Spinal cord (tissue), 10 donors: ENCODE results near the gene TRIM42. TPM values are rescaled to one million over a fixed set of nuclear protein-coding genes. Genes with fewer than 3 reads are reported as not detected.

Source experiments
- DNase-seq, 6 donors: peaks; one replicate each; pipeline versions ENCODE4 v3.0.0 to v3.0.0-alpha.2; 2013 to 2015; ENCODE audit warnings: low spot score in 6 of 6, low read depth in 4 of 6
- H3K27ac ChIP-seq: one replicate; pipeline ENCODE4 v1.5.1; 2013; ENCODE audit warnings: low read depth, low read length, control low read depth
- H3K27me3 ChIP-seq: one replicate; pipeline ENCODE4 v1.6.1; 2013; ENCODE audit warnings: low read length; ENCODE audit not compliant: control insufficient read depth, insufficient read depth
- H3K36me3 ChIP-seq: one replicate; pipeline ENCODE4 v1.6.1; 2013; ENCODE audit warnings: low read length; ENCODE audit not compliant: control insufficient read depth, insufficient read depth
- H3K4me1 ChIP-seq: one replicate; pipeline ENCODE4 v1.6.1; 2013; ENCODE audit warnings: low read length; ENCODE audit not compliant: control insufficient read depth, insufficient read depth
- H3K4me3 ChIP-seq: one replicate; pipeline ENCODE4 v1.5.1; 2013; ENCODE audit warnings: low read depth, low read length, control low read depth
- H3K9me3 ChIP-seq: one replicate; pipeline ENCODE4 v1.6.1; 2013; ENCODE audit warnings: low read length; ENCODE audit not compliant: control insufficient read depth, insufficient read depth
- WGBS: methylation state at CpG from one replicate; pipeline ENCODE4 v1.1.5; 2013; ENCODE audit warnings: missing lambda C conversion rate; ENCODE audit not compliant: insufficient coverage; 5-methylcytosine and 5-hydroxymethylcytosine counted together
- long read RNA-seq, 4 donors: transcript quantifications; one replicate each; lab custom pipeline, GENCODE V29; 2026
- polyA plus RNA-seq, 2 donors: library from polyadenylated mRNA; unstranded; fragments of 120-200 nt; gene quantifications; one replicate each; pipeline ENCODE4 v1.2.1, GENCODE V29; 2013; ENCODE audit not compliant: insufficient read length in 2 of 2
- total RNA-seq, 2 donors: library from RNA; depleted of rRNA in 1 of 2; stranded (reverse); fragments of 120-200 nt in 1 of 2; fragments of >200 nt in 1 of 2; gene quantifications; one replicate each; pipeline versions ENCODE4 v1.2.3 to v1.2.4, GENCODE V29; 2013 to 2014
- donor health status: healthy.

TRIM42 gene
- total RNA-seq (not detected), polyA plus RNA-seq (not detected)
- long read RNA-seq, donor 1 = 0 reads
- long read RNA-seq, donor 2 = 0 reads
- long read RNA-seq, donor 3 = 0 reads
- long read RNA-seq, donor 4 = 0 reads

GRCh38 chr3:140677764-140678163 lies at the start of gene TRIM42:
TRIM42 (plus strand) TSS chr3:140678064; CDS start chr3:140678230, 166 bp downstream.
- no peaks in the 10 kb centered on the region for H3K36me3 ChIP-seq
- H3K27ac ChIP-seq = no peak within 1 kb of the TSS
- no peak for DNase-seq
- H3K27me3 ChIP-seq = no peaks in the 10 kb centered on the region
- H3K9me3 ChIP-seq = no peaks in the 10 kb centered on the region
- H3K4me1 ChIP-seq = no peaks in the 10 kb centered on the region
- no peak within 1 kb of the TSS for H3K4me3 ChIP-seq
- WGBS = 100% methylated on average over 1 of the region's 2 CpGs

- H3K4me1 ChIP-seq = no peaks in the 10 kb centered on the region
- no peak for DNase-seq
- no peaks in the 10 kb centered on the region for H3K27me3 ChIP-seq
- no peaks in the 10 kb centered on the region for H3K36me3 ChIP-seq
- 40% methylated on average over 2 of the region's 4 CpGs for WGBS
- no peak overlapping the region for H3K27ac ChIP-seq
- no peak overlapping the region for H3K4me3 ChIP-seq
- no peaks in the 10 kb centered on the region for H3K9me3 ChIP-seq
These were observed 49.3 kb upstream of the TRIM42 start for GRCh38 chr3:140628606-140629005.

- Histone ChIP-seq H3K4me3 (no peak overlapping the region), H3K27me3 (no peaks in the 10 kb centered on the region), H3K9me3 (no peaks in the 10 kb centered on the region), H3K36me3 (no peaks in the 10 kb centered on the region), H3K27ac (no peak overlapping the region), H3K4me1 (no peaks in the 10 kb centered on the region)
- WGBS = 89% methylated on average over 3 of the region's 3 CpGs
- peak in 1 of 6 donors; percentile 7 for DNase-seq
These were observed 48.3 kb upstream of the TRIM42 start for GRCh38 chr3:140629357-140630137.

- Histone ChIP-seq H3K27ac (no peak overlapping the region), H3K27me3 (no peaks in the 10 kb centered on the region), H3K4me1 (no peaks in the 10 kb centered on the region), H3K36me3 (no peaks in the 10 kb centered on the region), H3K4me3 (no peak overlapping the region), H3K9me3 (no peaks in the 10 kb centered on the region)
- DNase-seq = no peak
- WGBS = 81% methylated on average over 2 of the region's 5 CpGs
These were observed 47.5 kb upstream of the TRIM42 start for GRCh38 chr3:140630366-140630765.

GRCh38 chr3:140630866-140631265 lies 47.0 kb upstream of the TRIM42 start:
- H3K4me1 ChIP-seq = no peaks in the 10 kb centered on the region
- no peaks in the 10 kb centered on the region for H3K27me3 ChIP-seq
- H3K4me3 ChIP-seq = no peak overlapping the region
- no peaks in the 10 kb centered on the region for H3K9me3 ChIP-seq
- H3K27ac ChIP-seq = no peak overlapping the region
- no peak for DNase-seq
- H3K36me3 ChIP-seq = no peaks in the 10 kb centered on the region

GRCh38 chr3:140635276-140635675 lies 42.6 kb upstream of the TRIM42 start:
- H3K9me3 ChIP-seq = no peaks in the 10 kb centered on the region
- H3K4me1 ChIP-seq = no peaks in the 10 kb centered on the region
- WGBS = no CpG with 5 or more reads among the region's 5 CpGs
- no peaks in the 10 kb centered on the region for H3K27me3 ChIP-seq
- no peak for DNase-seq
- H3K36me3 ChIP-seq = no peaks in the 10 kb centered on the region
- no peak overlapping the region for H3K4me3 ChIP-seq
- H3K27ac ChIP-seq = no peak overlapping the region

- WGBS = 81% methylated on average over 3 of the region's 6 CpGs
- H3K4me3 ChIP-seq = no peak overlapping the region
- no peaks in the 10 kb centered on the region for H3K9me3 ChIP-seq
- H3K4me1 ChIP-seq = no peaks in the 10 kb centered on the region
- DNase-seq = no peak
- no peak overlapping the region for H3K27ac ChIP-seq
- H3K36me3 ChIP-seq = no peaks in the 10 kb centered on the region
- H3K27me3 ChIP-seq = no peaks in the 10 kb centered on the region
These were observed 41.3 kb upstream of the TRIM42 start for GRCh38 chr3:140636406-140637138.

GRCh38 chr3:140651287-140651686 lies 26.6 kb upstream of the TRIM42 start:
- WGBS = 97% methylated on average over 22 of the region's 23 CpGs
- Histone ChIP-seq H3K4me3 (no peak overlapping the region), H3K9me3 (no peaks in the 10 kb centered on the region), H3K4me1 (no peaks in the 10 kb centered on the region), H3K27ac (no peak overlapping the region), H3K27me3 (no peaks in the 10 kb centered on the region), H3K36me3 (no peaks in the 10 kb centered on the region)
- no peak for DNase-seq

GRCh38 chr3:140655678-140656077 lies 22.2 kb upstream of the TRIM42 start:
- Histone ChIP-seq H3K4me1 (no peaks in the 10 kb centered on the region), H3K27ac (no peak overlapping the region), H3K36me3 (no peaks in the 10 kb centered on the region), H3K4me3 (no peak overlapping the region), H3K9me3 (no peaks in the 10 kb centered on the region), H3K27me3 (no peaks in the 10 kb centered on the region)
- WGBS = no CpG with 5 or more reads among the region's 1 CpG
- DNase-seq = no peak

- Histone ChIP-seq H3K4me1 (no peaks in the 10 kb centered on the region), H3K27ac (no peak overlapping the region), H3K27me3 (no peaks in the 10 kb centered on the region), H3K36me3 (no peaks in the 10 kb centered on the region), H3K9me3 (peaks cover 3% of the 10 kb centered on the region), H3K4me3 (no peak overlapping the region)
- WGBS = 74% methylated on average over 3 of the region's 5 CpGs
- no peak for DNase-seq
These were observed 13.8 kb upstream of the TRIM42 start for GRCh38 chr3:140664111-140664510.
